ENCODE results near the gene TESMIN.

The TESMIN gene

GRCh38 chr11:68665436-68665835, 85.9 kb downstream of the TESMIN start:
- Histone ChIP-seq H3K36me3 (ENCODE audit: insufficient read depth, low read length) (no peaks in the 10 kb centered on the region), H3K9ac (ENCODE audit: low read length) (no peak overlapping the region), H3K4me1 (ENCODE audit: insufficient read depth, low read length) (no peaks in the 10 kb centered on the region), H3K27ac (ENCODE audit: low read depth, low read length) (no peak overlapping the region), H3K27me3 (ENCODE audit: control insufficient read depth in 1 of 2, insufficient read depth in 2 of 2, low read length in 2 of 2) (peaks cover 0 to 3% of the 10 kb centered on the region in 2 donors), H3K9me3 (ENCODE audit: low read length) (no peaks in the 10 kb centered on the region), H3K4me3 (ENCODE audit: low read depth in 1 of 2, low read length in 2 of 2) (no peak overlapping the region)

- Histone ChIP-seq H3K27me3 (ENCODE audit: control insufficient read depth in 1 of 2, insufficient read depth in 2 of 2, low read length in 2 of 2) (peaks cover 0 to 3% of the 10 kb centered on the region in 2 donors), H3K9me3 (ENCODE audit: low read length) (no peaks in the 10 kb centered on the region), H3K36me3 (ENCODE audit: insufficient read depth, low read length) (no peaks in the 10 kb centered on the region), H3K4me3 (ENCODE audit: low read depth in 1 of 2, low read length in 2 of 2) (no peak overlapping the region), H3K4me1 (ENCODE audit: insufficient read depth, low read length) (no peaks in the 10 kb centered on the region), H3K27ac (ENCODE audit: low read depth, low read length) (no peak overlapping the region), H3K9ac (ENCODE audit: low read length) (no peak overlapping the region)
Measured at GRCh38 chr11:68664906-68665305, 86.4 kb downstream of the TESMIN start.

- H3K9me3 ChIP-seq (ENCODE audit: low read length), result no peaks in the 10 kb centered on the region
- no peaks in the 10 kb centered on the region for H3K4me1 ChIP-seq (ENCODE audit: insufficient read depth, low read length)
- H3K27me3 ChIP-seq (ENCODE audit: control insufficient read depth in 1 of 2, insufficient read depth in 2 of 2, low read length in 2 of 2), result peaks cover 0 to 3% of the 10 kb centered on the region in 2 donors
- H3K36me3 ChIP-seq (ENCODE audit: insufficient read depth, low read length), result no peaks in the 10 kb centered on the region
- no peak overlapping the region for H3K27ac ChIP-seq (ENCODE audit: low read depth, low read length)
- H3K9ac ChIP-seq (ENCODE audit: low read length), result no peak overlapping the region
- H3K4me3 ChIP-seq (ENCODE audit: low read depth in 1 of 2, low read length in 2 of 2), result no peak overlapping the region
Measured at GRCh38 chr11:68664141-68664540, 87.2 kb downstream of the TESMIN start.

- Histone ChIP-seq H3K4me1 (ENCODE audit: insufficient read depth, low read length) (no peaks in the 10 kb centered on the region), H3K27ac (ENCODE audit: low read depth, low read length) (no peak overlapping the region), H3K36me3 (ENCODE audit: insufficient read depth, low read length) (no peaks in the 10 kb centered on the region), H3K9ac (ENCODE audit: low read length) (no peak overlapping the region), H3K4me3 (ENCODE audit: low read depth in 1 of 2, low read length in 2 of 2) (no peak overlapping the region), H3K27me3 (ENCODE audit: control insufficient read depth in 1 of 2, insufficient read depth in 2 of 2, low read length in 2 of 2) (peaks cover 0 to 3% of the 10 kb centered on the region in 2 donors), H3K9me3 (ENCODE audit: low read length) (no peaks in the 10 kb centered on the region)
Measured at GRCh38 chr11:68663482-68664010, 87.8 kb downstream of the TESMIN start.

- no peaks in the 10 kb centered on the region for H3K36me3 ChIP-seq (ENCODE audit: insufficient read depth, low read length)
- peaks cover 0 to 3% of the 10 kb centered on the region in 2 donors for H3K27me3 ChIP-seq (ENCODE audit: control insufficient read depth in 1 of 2, insufficient read depth in 2 of 2, low read length in 2 of 2)
- H3K4me1 ChIP-seq (ENCODE audit: insufficient read depth, low read length), result no peaks in the 10 kb centered on the region
- no peak overlapping the region for H3K4me3 ChIP-seq (ENCODE audit: low read depth in 1 of 2, low read length in 2 of 2)
- no peaks in the 10 kb centered on the region for H3K9me3 ChIP-seq (ENCODE audit: low read length)
- H3K27ac ChIP-seq (ENCODE audit: low read depth, low read length), result no peak overlapping the region
- H3K9ac ChIP-seq (ENCODE audit: low read length), result no peak overlapping the region
Measured at GRCh38 chr11:68661697-68662603, 89.4 kb downstream of the TESMIN start.

GRCh38 chr11:68661014-68661413, 90.3 kb downstream of the TESMIN start:
- Histone ChIP-seq H3K36me3 (ENCODE audit: insufficient read depth, low read length) (no peaks in the 10 kb centered on the region), H3K9me3 (ENCODE audit: low read length) (no peaks in the 10 kb centered on the region), H3K4me3 (ENCODE audit: low read depth in 1 of 2, low read length in 2 of 2) (no peak overlapping the region), H3K9ac (ENCODE audit: low read length) (no peak overlapping the region), H3K4me1 (ENCODE audit: insufficient read depth, low read length) (no peaks in the 10 kb centered on the region), H3K27ac (ENCODE audit: low read depth, low read length) (no peak overlapping the region), H3K27me3 (ENCODE audit: control insufficient read depth in 1 of 2, insufficient read depth in 2 of 2, low read length in 2 of 2) (peaks cover 0 to 3% of the 10 kb centered on the region in 2 donors)

- Histone ChIP-seq H3K27me3 (ENCODE audit: control insufficient read depth in 1 of 2, insufficient read depth in 2 of 2, low read length in 2 of 2) (peaks cover 0 to 3% of the 10 kb centered on the region in 2 donors), H3K9me3 (ENCODE audit: low read length) (peaks cover 5% of the 10 kb centered on the region), H3K9ac (ENCODE audit: low read length) (no peak overlapping the region), H3K4me3 (ENCODE audit: low read depth in 1 of 2, low read length in 2 of 2) (no peak overlapping the region), H3K4me1 (ENCODE audit: insufficient read depth, low read length) (no peaks in the 10 kb centered on the region), H3K36me3 (ENCODE audit: insufficient read depth, low read length) (no peaks in the 10 kb centered on the region), H3K27ac (ENCODE audit: low read depth, low read length) (no peak overlapping the region)
Measured at GRCh38 chr11:68660066-68660810, 91.1 kb downstream of the TESMIN start.

DNA sequence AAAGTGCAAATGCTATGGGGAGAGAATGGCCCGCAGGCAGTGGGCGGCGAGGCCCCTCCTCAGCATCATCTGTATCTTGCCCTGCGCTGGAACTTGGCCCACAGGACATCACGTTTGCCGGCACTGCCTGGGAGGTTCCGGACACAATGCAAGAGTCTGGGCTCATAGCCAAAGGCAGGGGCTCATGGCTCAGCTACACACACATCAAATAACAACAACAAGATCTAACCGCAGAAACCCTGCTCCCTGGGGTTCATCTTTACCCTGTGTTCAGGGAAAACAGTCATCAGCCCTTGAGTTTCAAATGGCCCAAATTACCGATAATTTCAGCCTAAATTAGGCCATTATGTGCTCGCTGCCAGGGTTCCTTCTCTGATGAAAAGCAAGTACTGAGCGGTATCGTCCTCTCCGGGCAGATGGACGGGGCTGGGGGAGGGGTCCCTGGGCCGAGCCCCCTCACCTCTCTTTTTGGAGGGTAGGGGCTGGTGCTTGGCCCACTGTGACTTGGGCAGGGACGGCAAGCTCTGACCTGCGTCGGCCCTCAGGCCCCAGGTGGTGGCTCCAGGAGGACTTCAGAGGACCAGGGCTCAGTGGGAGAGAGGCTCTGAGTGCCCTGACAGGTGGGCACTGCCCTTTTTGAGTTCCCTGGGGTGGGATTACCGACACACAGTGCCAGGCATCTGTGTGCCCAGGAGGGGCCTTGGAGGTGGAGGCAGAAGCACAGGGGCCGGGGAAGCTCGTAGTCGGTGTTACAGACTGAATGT, 92.0 kb downstream of the TESMIN start:
- H3K4me1 ChIP-seq (ENCODE audit: insufficient read depth, low read length), result no peaks in the 10 kb centered on the region
- H3K4me3 ChIP-seq (ENCODE audit: low read depth in 1 of 2, low read length in 2 of 2), result no peak overlapping the region
- H3K27me3 ChIP-seq (ENCODE audit: control insufficient read depth in 1 of 2, insufficient read depth in 2 of 2, low read length in 2 of 2), result no peaks in the 10 kb centered on the region
- H3K36me3 ChIP-seq (ENCODE audit: insufficient read depth, low read length), result no peaks in the 10 kb centered on the region
- H3K9ac ChIP-seq (ENCODE audit: low read length), result no peak overlapping the region
- peaks cover 8% of the 10 kb centered on the region for H3K9me3 ChIP-seq (ENCODE audit: low read length)
- H3K27ac ChIP-seq (ENCODE audit: low read depth, low read length), result no peak overlapping the region

DNA sequence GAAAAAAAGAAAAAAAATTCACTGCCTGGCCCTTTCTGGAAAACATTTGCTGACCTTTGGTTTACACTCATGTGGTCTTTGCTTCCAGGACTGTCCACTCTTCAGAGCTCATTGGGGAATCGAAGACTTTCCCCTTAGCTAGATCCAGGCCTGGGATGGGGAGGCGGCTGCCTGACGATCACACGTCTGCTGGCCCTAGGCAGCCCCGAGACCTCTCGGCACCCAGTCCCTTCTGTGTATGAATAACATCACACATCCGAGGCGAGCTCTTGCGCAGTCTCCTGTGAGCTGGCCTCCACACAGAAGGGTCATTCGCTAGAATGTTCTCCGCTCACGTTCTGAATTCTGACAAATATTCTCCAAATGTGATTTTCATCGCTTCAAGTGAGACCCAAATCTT, 92.7 kb downstream of the TESMIN start:
- Histone ChIP-seq H3K4me1 (ENCODE audit: insufficient read depth, low read length) (no peaks in the 10 kb centered on the region), H3K9me3 (ENCODE audit: low read length) (peaks cover 8% of the 10 kb centered on the region), H3K4me3 (ENCODE audit: low read depth in 1 of 2, low read length in 2 of 2) (no peak overlapping the region), H3K9ac (ENCODE audit: low read length) (no peak overlapping the region), H3K27ac (ENCODE audit: low read depth, low read length) (no peak overlapping the region), H3K36me3 (ENCODE audit: insufficient read depth, low read length) (no peaks in the 10 kb centered on the region), H3K27me3 (ENCODE audit: control insufficient read depth in 1 of 2, insufficient read depth in 2 of 2, low read length in 2 of 2) (no peaks in the 10 kb centered on the region)

- Histone ChIP-seq H3K27me3 (ENCODE audit: control insufficient read depth in 1 of 2, insufficient read depth in 2 of 2, low read length in 2 of 2) (no peaks in the 10 kb centered on the region), H3K4me3 (ENCODE audit: low read depth in 1 of 2, low read length in 2 of 2) (no peak overlapping the region), H3K9me3 (ENCODE audit: low read length) (peaks cover 8% of the 10 kb centered on the region), H3K27ac (ENCODE audit: low read depth, low read length) (no peak overlapping the region), H3K4me1 (ENCODE audit: insufficient read depth, low read length) (no peaks in the 10 kb centered on the region), H3K9ac (ENCODE audit: low read length) (no peak overlapping the region), H3K36me3 (ENCODE audit: insufficient read depth, low read length) (no peaks in the 10 kb centered on the region)
Measured at GRCh38 chr11:68658097-68658496, 93.2 kb downstream of the TESMIN start.

Measured in muscle layer of colon (tissue), 2 donors.